Natural killer cell (primary cell): ENCODE results near the gene CHST9. TPM values are rescaled to one million over a fixed set of nuclear protein-coding genes. Genes with fewer than 3 reads are reported as not detected.

Experiments
- ATAC-seq, 3 donors: fragments of 150-1000 bp in 2 of 3; fragments of 200-7000 bp in 1 of 3; cut with Tn5 transposase; 1 replicate in 1 of 3; 2 replicates in 2 of 3; pipeline ENCODE4 v1.10.0; 2021; ENCODE audit warnings: mild to moderate bottlenecking in 2 of 3, moderate library complexity in 2 of 3
- DNase-seq, 2 donors: peaks; one replicate each; pipeline versions ENCODE4 v3.0.0 to v3.0.0-alpha.2; 2013 to 2021; ENCODE audit warnings: mixed read lengths in 1 of 2
- H3K27ac ChIP-seq: one replicate; pipeline ENCODE4 v1.5.1; 2013; ENCODE audit warnings: mild to moderate bottlenecking, low read length
- H3K27me3 ChIP-seq: one replicate; pipeline ENCODE4 v1.6.1; 2013; ENCODE audit warnings: low read length; ENCODE audit not compliant: control insufficient read depth, insufficient read depth
- H3K36me3 ChIP-seq: one replicate; pipeline ENCODE4 v1.6.1; 2013; ENCODE audit warnings: low read length; ENCODE audit not compliant: control insufficient read depth, insufficient read depth
- H3K4me1 ChIP-seq: one replicate; pipeline ENCODE4 v1.6.1; 2013; ENCODE audit warnings: low read length; ENCODE audit not compliant: control insufficient read depth, insufficient read depth
- H3K4me3 ChIP-seq: one replicate; pipeline ENCODE4 v1.5.1; 2013; ENCODE audit warnings: low read length
- H3K9me3 ChIP-seq: one replicate; pipeline ENCODE4 v1.6.1; 2013; ENCODE audit warnings: low read length; ENCODE audit not compliant: control insufficient read depth, insufficient read depth
- H3K27ac Mint-ChIP-seq, 2 donors: one replicate each; pipeline ENCODE4 v1.8.0; 2022; ENCODE audit warnings: mild to moderate bottlenecking in 2 of 2, mixed read lengths in 2 of 2, moderate library complexity in 1 of 2
- H3K27me3 Mint-ChIP-seq, 2 donors: one replicate each; pipeline ENCODE4 v1.8.0; 2022; ENCODE audit warnings: low read depth in 2 of 2, mixed read lengths in 2 of 2
- H3K36me3 Mint-ChIP-seq: one replicate; pipeline ENCODE4 v1.8.0; 2022; ENCODE audit warnings: mixed read lengths
- H3K4me1 Mint-ChIP-seq, 2 donors: one replicate each; pipeline ENCODE4 v1.8.0; 2022; ENCODE audit warnings: mixed read lengths in 2 of 2
- H3K4me3 Mint-ChIP-seq: one replicate; pipeline ENCODE4 v1.8.0; 2022; ENCODE audit warnings: mild to moderate bottlenecking, moderate library complexity, mixed read lengths
- H3K9me3 Mint-ChIP-seq, 2 donors: one replicate each; pipeline ENCODE4 v1.8.0; 2022; ENCODE audit warnings: mixed read lengths in 2 of 2
- WGBS: methylation state at CpG from one replicate; pipeline ENCODE4 v1.1.7; 2013; ENCODE audit warnings: missing lambda C conversion rate; ENCODE audit not compliant: insufficient coverage; 5-methylcytosine and 5-hydroxymethylcytosine counted together
- intact Hi-C: fragments of 100-400 bp; cut with micrococcal nuclease; formaldehyde crosslinking; loops from one replicate; pipeline ENCODE4 v1.14.2; 2022
- total RNA-seq, 4 donors: library from RNA; stranded (reverse); fragments of 120-200 nt in 1 of 4; gene quantifications; one replicate each; pipeline versions ENCODE4 v1.2.3 to v1.2.4, GENCODE V29; 2013 to 2022
- TF ChIP-seq, protein P1 (sequence below): fragments of 200-600 bp; IDR thresholded peaks from one replicate; pipeline ENCODE4 v1.8.0; 2022; ENCODE audit warnings: antibody characterized with exemption

Gene CHST9
- total RNA-seq, 3 donors from 2014 or later (not counting 1 experiment from before 2014, with no cell fraction given): not detected

DNA sequence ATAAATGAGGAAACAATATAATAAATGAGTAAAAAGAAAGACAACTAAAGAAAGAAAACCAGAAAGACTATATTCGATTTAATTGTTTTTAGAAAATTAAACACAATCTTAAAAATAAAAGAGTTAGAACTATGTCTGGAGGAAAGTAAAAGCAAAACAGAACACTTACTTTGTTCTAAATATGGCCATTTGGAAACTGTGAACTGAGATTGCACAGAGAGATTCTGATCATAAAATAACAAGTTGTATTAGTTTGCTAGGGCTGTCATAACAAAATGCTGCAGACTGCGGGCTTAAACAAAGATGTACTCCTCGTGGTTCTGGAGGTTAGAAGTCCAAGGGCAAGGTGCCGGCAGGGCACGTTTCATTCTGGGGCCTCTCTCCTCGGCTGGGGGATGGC, 191.5 kb downstream of the CHST9 start:
- no peaks in the 10 kb centered on the region for H3K27me3 ChIP-seq
- no peaks in the 10 kb centered on the region for H3K36me3 ChIP-seq
- WGBS: 77% methylated on average over 5 of the region's 6 CpGs
- no peaks in the 10 kb centered on the region for H3K9me3 ChIP-seq
- Mint-ChIP-seq H3K4me1 (no peaks in the 10 kb centered on the region), H3K27me3 (no peaks in the 10 kb centered on the region), H3K36me3 (no peaks in the 10 kb centered on the region), H3K4me3 (no peak overlapping the region), H3K9me3 (peaks cover 5 to 9% of the 10 kb centered on the region in 2 donors), H3K27ac (no peak overlapping the region)
- TF ChIP-seq, protein P1, sequence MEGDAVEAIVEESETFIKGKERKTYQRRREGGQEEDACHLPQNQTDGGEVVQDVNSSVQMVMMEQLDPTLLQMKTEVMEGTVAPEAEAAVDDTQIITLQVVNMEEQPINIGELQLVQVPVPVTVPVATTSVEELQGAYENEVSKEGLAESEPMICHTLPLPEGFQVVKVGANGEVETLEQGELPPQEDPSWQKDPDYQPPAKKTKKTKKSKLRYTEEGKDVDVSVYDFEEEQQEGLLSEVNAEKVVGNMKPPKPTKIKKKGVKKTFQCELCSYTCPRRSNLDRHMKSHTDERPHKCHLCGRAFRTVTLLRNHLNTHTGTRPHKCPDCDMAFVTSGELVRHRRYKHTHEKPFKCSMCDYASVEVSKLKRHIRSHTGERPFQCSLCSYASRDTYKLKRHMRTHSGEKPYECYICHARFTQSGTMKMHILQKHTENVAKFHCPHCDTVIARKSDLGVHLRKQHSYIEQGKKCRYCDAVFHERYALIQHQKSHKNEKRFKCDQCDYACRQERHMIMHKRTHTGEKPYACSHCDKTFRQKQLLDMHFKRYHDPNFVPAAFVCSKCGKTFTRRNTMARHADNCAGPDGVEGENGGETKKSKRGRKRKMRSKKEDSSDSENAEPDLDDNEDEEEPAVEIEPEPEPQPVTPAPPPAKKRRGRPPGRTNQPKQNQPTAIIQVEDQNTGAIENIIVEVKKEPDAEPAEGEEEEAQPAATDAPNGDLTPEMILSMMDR: no peak
- no peak overlapping the region for H3K27ac ChIP-seq
- H3K4me1 ChIP-seq: no peaks in the 10 kb centered on the region
- intact Hi-C loops: no loop called here
- H3K4me3 ChIP-seq: no peak overlapping the region
- no peak for ATAC-seq
- no peak for DNase-seq

DNA sequence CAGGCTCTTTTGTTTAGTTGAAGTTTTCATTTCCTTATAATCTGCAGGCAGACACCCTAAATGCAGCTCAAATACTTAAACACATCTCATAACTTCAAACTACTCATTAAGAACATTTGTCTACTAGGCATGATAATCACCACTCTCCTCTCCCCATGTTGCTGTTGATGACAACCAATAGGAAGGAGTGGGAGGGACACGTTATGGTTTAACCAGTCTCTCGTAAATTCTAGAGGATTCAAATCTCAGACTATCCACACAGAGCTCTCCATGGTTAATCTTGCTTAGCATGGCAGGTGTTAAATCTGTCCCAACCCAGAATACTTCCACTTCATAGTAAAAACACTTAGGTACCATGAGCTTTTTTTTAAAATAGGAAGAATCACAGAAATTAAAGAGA, 192.2 kb downstream of the CHST9 start:
- Histone ChIP-seq H3K27ac (no peak overlapping the region), H3K9me3 (no peaks in the 10 kb centered on the region), H3K36me3 (no peaks in the 10 kb centered on the region), H3K4me3 (no peak overlapping the region), H3K27me3 (no peaks in the 10 kb centered on the region), H3K4me1 (no peaks in the 10 kb centered on the region)
- Mint-ChIP-seq H3K36me3 (no peaks in the 10 kb centered on the region), H3K9me3 (peaks cover 6 to 7% of the 10 kb centered on the region in 2 donors), H3K4me3 (no peak overlapping the region), H3K4me1 (no peaks in the 10 kb centered on the region), H3K27ac (no peak overlapping the region), H3K27me3 (no peaks in the 10 kb centered on the region)
- 88% methylated on average over 2 of the region's 2 CpGs for WGBS
- intact Hi-C loops: no loop called here
- ATAC-seq (no peak), DNase-seq (no peak)
- TF ChIP-seq, protein P1: no peak

DNA sequence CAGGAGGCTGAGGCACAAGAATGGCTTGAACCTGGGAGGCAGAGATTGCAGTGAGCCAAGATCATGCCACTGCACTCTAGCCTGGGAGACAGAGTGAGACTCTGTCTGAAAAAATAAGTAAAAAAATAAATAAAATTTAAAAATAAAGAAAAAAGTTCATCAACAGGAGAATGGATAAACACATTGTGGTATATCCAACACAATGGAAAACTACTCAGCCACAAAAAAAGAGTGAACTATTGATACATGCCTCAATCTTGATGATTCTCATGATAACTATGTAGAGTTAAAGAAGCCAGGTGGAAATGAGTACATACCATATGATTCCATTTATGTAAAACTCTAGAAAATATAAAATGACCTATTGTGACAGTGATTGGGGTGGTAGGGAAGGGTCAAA, 195.3 kb downstream of the CHST9 start:
- DNase-seq (no peak), ATAC-seq (no peak)
- Histone ChIP-seq H3K4me3 (no peak overlapping the region), H3K9me3 (peaks cover 4% of the 10 kb centered on the region), H3K27me3 (no peaks in the 10 kb centered on the region), H3K36me3 (no peaks in the 10 kb centered on the region), H3K4me1 (no peaks in the 10 kb centered on the region), H3K27ac (no peak overlapping the region)
- no peak overlapping the region for H3K4me3 Mint-ChIP-seq
- no peaks in the 10 kb centered on the region for H3K27me3 Mint-ChIP-seq
- H3K36me3 Mint-ChIP-seq: peaks cover 7% of the 10 kb centered on the region
- intact Hi-C loops: no loop called here
- TF ChIP-seq, protein P1: no peak
- no peak overlapping the region for H3K27ac Mint-ChIP-seq
- H3K9me3 Mint-ChIP-seq: peaks cover 11 to 12% of the 10 kb centered on the region in 2 donors
- no peaks in the 10 kb centered on the region for H3K4me1 Mint-ChIP-seq

DNA sequence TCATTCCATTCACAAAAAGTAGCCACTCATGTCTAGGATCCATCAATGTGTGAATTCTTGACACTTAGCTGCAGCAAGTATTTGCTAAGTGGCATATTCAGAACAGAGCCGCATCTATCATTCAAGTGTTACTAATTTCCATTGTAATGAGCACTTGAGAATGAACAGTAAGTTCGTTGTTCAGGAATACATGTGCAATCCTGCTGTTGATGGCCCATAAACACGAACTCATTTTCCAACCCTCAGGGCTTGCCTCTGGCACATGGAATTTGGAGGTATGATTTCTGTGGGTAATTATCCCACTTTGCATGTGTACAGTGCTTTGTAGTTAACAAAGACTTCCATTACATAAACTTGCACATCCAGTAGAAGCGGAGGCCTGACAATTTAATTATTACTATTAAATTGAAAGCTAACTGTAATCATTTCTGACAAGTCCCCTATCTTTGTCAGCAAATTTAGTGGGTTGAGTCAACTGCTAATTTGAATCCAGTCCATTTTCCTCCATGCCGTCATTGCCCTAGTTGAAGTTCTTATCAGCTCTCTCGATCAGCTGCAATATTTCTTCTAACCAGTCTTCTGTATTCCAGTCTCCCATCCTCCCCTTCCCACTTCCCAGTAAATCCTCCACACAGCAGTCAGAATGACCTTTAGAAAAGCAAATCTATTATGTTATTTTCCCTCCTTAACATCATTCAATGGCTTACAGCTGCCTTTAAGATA, 203.6 kb downstream of the CHST9 start:
- Histone ChIP-seq H3K4me1 (no peaks in the 10 kb centered on the region), H3K9me3 (no peaks in the 10 kb centered on the region), H3K27ac (no peak overlapping the region), H3K4me3 (no peak overlapping the region), H3K36me3 (no peaks in the 10 kb centered on the region), H3K27me3 (no peaks in the 10 kb centered on the region)
- ATAC-seq (no peak), DNase-seq (no peak)
- H3K36me3 Mint-ChIP-seq: peaks cover 7% of the 10 kb centered on the region
- peaks cover 0 to 3% of the 10 kb centered on the region in 2 donors for H3K27me3 Mint-ChIP-seq
- H3K9me3 Mint-ChIP-seq: peaks cover 7 to 10% of the 10 kb centered on the region in 2 donors
- TF ChIP-seq, protein P1: no peak
- WGBS: 84% methylated on average over 4 of the region's 6 CpGs
- H3K27ac Mint-ChIP-seq: no peak overlapping the region
- no peaks in the 10 kb centered on the region for H3K4me1 Mint-ChIP-seq
- intact Hi-C loops: no loop called here
- no peak overlapping the region for H3K4me3 Mint-ChIP-seq
